ENCODE measurements around the gene MYOF.
"Not testable (repeated sequence)": the region's sequence is repeated elsewhere in the genome, so short reads cannot be mapped to it uniquely, and the experiment has no call there.

MYOF gene

GRCh38 chr10:93434991-93435491, 47.1 kb downstream of the MYOF start:
- no peak for DNase-seq (ENCODE audit: low read depth in 3 of 3)

- DNase-seq (ENCODE audit: low read depth in 3 of 3), result no peak
Measured at GRCh38 chr10:93431361-93431760, 50.8 kb downstream of the MYOF start.

- no peak for DNase-seq (ENCODE audit: low read depth in 3 of 3)
Measured at GRCh38 chr10:93425861-93426260, 56.3 kb downstream of the MYOF start.

- no peak for DNase-seq (ENCODE audit: low read depth in 3 of 3)
Measured at GRCh38 chr10:93422118-93422517, 60.0 kb downstream of the MYOF start.

- DNase-seq (ENCODE audit: low read depth in 3 of 3), result no peak
Measured at GRCh38 chr10:93420944-93421825, 60.9 kb downstream of the MYOF start.

- DNase-seq (ENCODE audit: low read depth in 3 of 3), result no peak
Measured at GRCh38 chr10:93420091-93420490, 62.0 kb downstream of the MYOF start.

- DNase-seq (ENCODE audit: low read depth in 3 of 3), result not testable (repeated sequence)
Measured at GRCh38 chr10:93419016-93419415, 63.1 kb downstream of the MYOF start.

GRCh38 chr10:93417921-93418320, 64.2 kb downstream of the MYOF start:
- DNase-seq (ENCODE audit: low read depth in 3 of 3), result no peak

GRCh38 chr10:93417266-93417665, 64.9 kb downstream of the MYOF start:
- no peak for DNase-seq (ENCODE audit: low read depth in 3 of 3)

- no peak for DNase-seq (ENCODE audit: low read depth in 3 of 3)
Measured at GRCh38 chr10:93416824-93417223, 65.3 kb downstream of the MYOF start.

- DNase-seq (ENCODE audit: low read depth in 3 of 3), result no peak
Measured at GRCh38 chr10:93415693-93416092, 66.4 kb downstream of the MYOF start.

- peak in 1 of 3 experiments; percentile 11 for DNase-seq (ENCODE audit: low read depth in 3 of 3)
Measured at GRCh38 chr10:93413252-93413689, 68.9 kb downstream of the MYOF start.

GRCh38 chr10:93412801-93413200, 69.3 kb downstream of the MYOF start:
- DNase-seq (ENCODE audit: low read depth in 3 of 3), result no peak

GRCh38 chr10:93410697-93411348, 71.3 kb downstream of the MYOF start:
- no peak for DNase-seq (ENCODE audit: low read depth in 3 of 3)

- no peak for DNase-seq (ENCODE audit: low read depth in 3 of 3)
Measured at GRCh38 chr10:93408783-93409182, 73.4 kb downstream of the MYOF start.

GRCh38 chr10:93406364-93407145, 75.6 kb downstream of the MYOF start:
- no peak for DNase-seq (ENCODE audit: low read depth in 3 of 3)

GRCh38 chr10:93404048-93404354, 78.1 kb downstream of the MYOF start:
- DNase-seq (ENCODE audit: low read depth in 3 of 3), result no peak

- no peak for DNase-seq (ENCODE audit: low read depth in 3 of 3)
Measured at GRCh38 chr10:93403152-93404047, 78.7 kb downstream of the MYOF start.

- no peak for DNase-seq (ENCODE audit: low read depth in 3 of 3)
Measured at GRCh38 chr10:93402192-93402591, 79.9 kb downstream of the MYOF start.

GRCh38 chr10:93398528-93398927, 83.6 kb downstream of the MYOF start:
- DNase-seq (ENCODE audit: low read depth in 3 of 3), result no peak

GRCh38 chr10:93397020-93397419, 85.1 kb downstream of the MYOF start:
- no peak for DNase-seq (ENCODE audit: low read depth in 3 of 3)

All from stimulated activated CD4-positive, alpha-beta T cell treated with anti-CD3 and anti-CD28 coated beads, TNF-alpha, amount 100 ng/mL, for 24 hours (primary cell).